Measurements from ENCODE around the gene NT5DC1.

Gene NT5DC1

GRCh38 chr6:116214681-116215080 is 114.0 kb downstream of the NT5DC1 start:
- Histone ChIP-seq H3K4me1 (ENCODE audit: control insufficient read depth, insufficient read depth, low read length, poor library complexity, severe bottlenecking) (peaks cover 3% of the 10 kb centered on the region), H3K27ac (ENCODE audit: low read depth, low read length, severe bottlenecking) (no peak overlapping the region), H3K36me3 (ENCODE audit: control insufficient read depth, insufficient read depth, low read length) (no peaks in the 10 kb centered on the region), H3K9me3 (ENCODE audit: control insufficient read depth, low read length) (no peaks in the 10 kb centered on the region), H3K4me3 (ENCODE audit: extremely low read depth, insufficient read depth, low read length, poor library complexity, severe bottlenecking) (no peak overlapping the region)
- 88% methylated on average over 1 of the region's 1 CpG; no CpG with 5 or more reads in 1 of the 2 experiments for whole genome bisulfite sequencing, 2 experiments (ENCODE audit: insufficient coverage in 2 of 2)

GRCh38 chr6:116215414-116215813 is 114.8 kb downstream of the NT5DC1 start:
- Histone ChIP-seq H3K9me3 (ENCODE audit: control insufficient read depth, low read length) (no peaks in the 10 kb centered on the region), H3K36me3 (ENCODE audit: control insufficient read depth, insufficient read depth, low read length) (no peaks in the 10 kb centered on the region), H3K4me1 (ENCODE audit: control insufficient read depth, insufficient read depth, low read length, poor library complexity, severe bottlenecking) (peaks cover 3% of the 10 kb centered on the region), H3K27ac (ENCODE audit: low read depth, low read length, severe bottlenecking) (no peak overlapping the region), H3K4me3 (ENCODE audit: extremely low read depth, insufficient read depth, low read length, poor library complexity, severe bottlenecking) (no peak overlapping the region)
- no CpG with 5 or more reads among the region's 5 CpGs for WGBS, 2 experiments (ENCODE audit: insufficient coverage in 2 of 2)

- Histone ChIP-seq H3K9me3 (ENCODE audit: control insufficient read depth, low read length) (no peaks in the 10 kb centered on the region), H3K4me1 (ENCODE audit: control insufficient read depth, insufficient read depth, low read length, poor library complexity, severe bottlenecking) (no peaks in the 10 kb centered on the region), H3K27ac (ENCODE audit: low read depth, low read length, severe bottlenecking) (no peak overlapping the region), H3K36me3 (ENCODE audit: control insufficient read depth, insufficient read depth, low read length) (no peaks in the 10 kb centered on the region), H3K4me3 (ENCODE audit: extremely low read depth, insufficient read depth, low read length, poor library complexity, severe bottlenecking) (no peak overlapping the region)
- WGBS, 2 experiments (ENCODE audit: insufficient coverage in 2 of 2) = no CpG with 5 or more reads among the region's 1 CpG
Measured at GRCh38 chr6:116217069-116217468, 116.4 kb downstream of the NT5DC1 start.

DNA sequence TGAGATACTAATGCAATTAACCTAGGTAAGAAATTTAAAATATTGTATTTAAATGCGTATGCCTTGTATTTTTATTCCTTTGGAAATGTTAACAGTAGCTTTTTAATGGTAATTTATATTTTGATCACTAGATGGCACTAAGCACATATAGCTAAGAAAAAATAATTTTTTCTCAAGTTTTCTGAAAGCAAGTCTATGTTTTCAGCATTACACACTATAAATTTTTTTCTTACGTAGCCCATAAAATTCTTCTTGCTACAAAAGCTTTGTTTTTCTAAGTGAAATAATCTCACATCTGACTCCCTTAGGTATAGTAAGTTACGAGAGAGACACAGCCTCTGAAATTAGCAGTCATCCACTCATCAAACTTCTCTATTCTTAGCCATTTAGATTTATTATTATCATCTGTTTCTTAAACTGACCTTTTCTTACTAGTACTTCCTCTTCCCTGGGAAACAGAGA is 117.5 kb downstream of the NT5DC1 start:
- Histone ChIP-seq H3K36me3 (ENCODE audit: control insufficient read depth, insufficient read depth, low read length) (no peaks in the 10 kb centered on the region), H3K4me3 (ENCODE audit: extremely low read depth, insufficient read depth, low read length, poor library complexity, severe bottlenecking) (no peak overlapping the region), H3K27ac (ENCODE audit: low read depth, low read length, severe bottlenecking) (no peak overlapping the region), H3K4me1 (ENCODE audit: control insufficient read depth, insufficient read depth, low read length, poor library complexity, severe bottlenecking) (no peaks in the 10 kb centered on the region), H3K9me3 (ENCODE audit: control insufficient read depth, low read length) (no peaks in the 10 kb centered on the region)
- 50% methylated on average over 1 of the region's 3 CpGs; no CpG with 5 or more reads in 1 of the 2 experiments for WGBS, 2 experiments (ENCODE audit: insufficient coverage in 2 of 2)

GRCh38 chr6:116218866-116219265 is 118.2 kb downstream of the NT5DC1 start:
- no peaks in the 10 kb centered on the region for H3K4me1 ChIP-seq (ENCODE audit: control insufficient read depth, insufficient read depth, low read length, poor library complexity, severe bottlenecking)
- H3K4me3 ChIP-seq (ENCODE audit: extremely low read depth, insufficient read depth, low read length, poor library complexity, severe bottlenecking) = no peak overlapping the region
- no peak overlapping the region for H3K27ac ChIP-seq (ENCODE audit: low read depth, low read length, severe bottlenecking)
- 96 to 98% methylated on average over 3 of the region's 5 CpGs for WGBS, 2 experiments (ENCODE audit: insufficient coverage in 2 of 2)
- H3K36me3 ChIP-seq (ENCODE audit: control insufficient read depth, insufficient read depth, low read length) = no peaks in the 10 kb centered on the region
- no peaks in the 10 kb centered on the region for H3K9me3 ChIP-seq (ENCODE audit: control insufficient read depth, low read length)

DNA sequence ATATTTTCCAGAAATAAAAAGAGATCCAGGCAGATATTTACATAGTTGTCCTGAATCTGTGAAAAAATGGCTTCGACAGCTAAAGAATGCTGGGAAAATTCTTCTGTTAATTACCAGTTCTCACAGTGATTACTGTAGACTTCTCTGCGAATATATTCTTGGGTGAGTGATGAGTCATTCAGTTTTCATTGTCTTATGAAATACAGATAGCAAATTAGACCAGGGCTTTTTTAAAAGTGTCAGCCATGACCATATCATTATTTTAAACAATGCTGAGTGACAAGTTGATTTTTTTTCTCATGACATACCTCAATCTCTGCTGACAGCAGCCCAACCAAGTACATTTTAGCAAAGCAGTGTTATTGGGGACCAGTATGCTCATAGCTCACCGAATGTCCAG is 120.4 kb downstream of the NT5DC1 start:
- Histone ChIP-seq H3K4me1 (ENCODE audit: control insufficient read depth, insufficient read depth, low read length, poor library complexity, severe bottlenecking) (no peaks in the 10 kb centered on the region), H3K4me3 (ENCODE audit: extremely low read depth, insufficient read depth, low read length, poor library complexity, severe bottlenecking) (no peak overlapping the region), H3K36me3 (ENCODE audit: control insufficient read depth, insufficient read depth, low read length) (no peaks in the 10 kb centered on the region), H3K27ac (ENCODE audit: low read depth, low read length, severe bottlenecking) (no peak overlapping the region), H3K9me3 (ENCODE audit: control insufficient read depth, low read length) (no peaks in the 10 kb centered on the region)
- no CpG with 5 or more reads among the region's 3 CpGs for WGBS, 2 experiments (ENCODE audit: insufficient coverage in 2 of 2)

DNA sequence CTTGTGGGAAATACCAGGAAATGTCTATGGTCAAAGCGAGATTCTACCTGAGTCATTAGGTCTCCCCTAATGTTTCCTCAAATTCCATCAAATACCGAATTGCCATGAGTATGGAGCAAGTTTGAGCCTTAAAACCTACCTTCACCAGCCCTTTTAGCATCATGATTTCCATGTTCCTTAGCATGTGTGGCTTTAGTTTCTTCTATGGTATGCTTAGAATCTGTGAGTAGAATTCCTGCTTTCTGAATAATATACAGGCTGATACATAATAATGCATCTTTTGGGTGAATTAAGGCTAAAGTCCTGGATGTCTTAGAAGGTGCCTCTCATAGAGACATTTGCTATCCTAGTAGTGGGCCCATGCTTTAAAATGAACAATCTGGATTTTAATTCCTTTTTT is 121.3 kb downstream of the NT5DC1 start:
- H3K9me3 ChIP-seq (ENCODE audit: control insufficient read depth, low read length) = no peaks in the 10 kb centered on the region
- 100% methylated on average over 1 to 2 of the region's 2 CpGs for WGBS, 2 experiments (ENCODE audit: insufficient coverage in 2 of 2)
- H3K4me3 ChIP-seq (ENCODE audit: extremely low read depth, insufficient read depth, low read length, poor library complexity, severe bottlenecking) = no peak overlapping the region
- no peaks in the 10 kb centered on the region for H3K36me3 ChIP-seq (ENCODE audit: control insufficient read depth, insufficient read depth, low read length)
- H3K27ac ChIP-seq (ENCODE audit: low read depth, low read length, severe bottlenecking) = no peak overlapping the region
- no peaks in the 10 kb centered on the region for H3K4me1 ChIP-seq (ENCODE audit: control insufficient read depth, insufficient read depth, low read length, poor library complexity, severe bottlenecking)

DNA sequence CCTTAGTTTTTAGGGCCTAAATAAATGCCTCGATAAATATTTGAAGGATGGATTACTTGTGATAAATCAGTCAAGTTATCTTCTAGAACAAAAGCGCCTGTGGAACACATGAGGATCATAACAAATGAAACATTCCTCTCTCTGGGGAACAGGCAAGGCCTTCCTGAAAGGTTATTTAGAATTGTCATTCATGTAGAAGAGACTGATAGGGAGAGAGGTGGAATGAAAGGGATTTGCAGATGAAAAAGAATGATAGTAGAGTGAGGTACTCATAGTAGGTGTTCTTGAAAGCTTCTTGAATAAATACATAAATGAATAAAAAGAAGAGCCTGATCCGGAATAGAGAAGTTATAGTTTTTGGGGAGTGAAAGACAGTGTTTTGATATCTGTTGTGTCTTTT is 122.7 kb downstream of the NT5DC1 start:
- H3K36me3 ChIP-seq (ENCODE audit: control insufficient read depth, insufficient read depth, low read length) = no peaks in the 10 kb centered on the region
- H3K4me1 ChIP-seq (ENCODE audit: control insufficient read depth, insufficient read depth, low read length, poor library complexity, severe bottlenecking) = no peaks in the 10 kb centered on the region
- no peak overlapping the region for H3K4me3 ChIP-seq (ENCODE audit: extremely low read depth, insufficient read depth, low read length, poor library complexity, severe bottlenecking)
- no peaks in the 10 kb centered on the region for H3K9me3 ChIP-seq (ENCODE audit: control insufficient read depth, low read length)
- 75% methylated on average over 1 of the region's 3 CpGs; no CpG with 5 or more reads in 1 of the 2 experiments for WGBS, 2 experiments (ENCODE audit: insufficient coverage in 2 of 2)
- H3K27ac ChIP-seq (ENCODE audit: low read depth, low read length, severe bottlenecking) = no peak overlapping the region

DNA sequence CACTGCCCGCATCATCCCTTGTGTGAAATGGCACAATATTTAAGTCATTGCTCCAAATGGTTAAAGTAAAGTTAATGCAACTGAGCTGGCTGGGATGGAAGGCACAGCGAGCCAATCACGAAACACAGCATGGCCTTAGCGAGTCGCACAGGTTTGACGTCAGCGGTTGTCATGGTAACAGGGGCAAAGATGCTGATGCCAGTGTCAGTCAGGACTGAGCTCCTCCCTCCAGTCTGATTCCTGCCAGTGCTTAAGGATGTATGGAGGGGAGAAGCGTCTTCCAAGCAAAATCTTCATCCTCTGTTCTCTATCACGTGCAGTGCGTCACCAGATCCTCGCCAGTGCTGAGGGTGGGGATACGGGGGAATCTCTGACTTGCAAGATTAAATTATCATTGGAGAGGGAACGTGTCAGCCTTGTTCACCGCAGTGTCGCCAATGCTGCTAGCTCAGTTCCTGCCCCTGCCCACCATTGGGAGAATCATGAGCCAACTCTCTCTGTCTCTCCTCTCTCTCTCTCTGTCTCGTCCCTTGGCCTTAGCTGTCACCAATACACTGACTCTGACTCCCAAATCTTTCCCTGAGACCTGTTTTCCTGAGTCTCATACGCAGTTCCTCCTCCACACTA is 128.7 kb downstream of the NT5DC1 start:
- no peaks in the 10 kb centered on the region for H3K4me1 ChIP-seq (ENCODE audit: control insufficient read depth, insufficient read depth, low read length, poor library complexity, severe bottlenecking)
- H3K9me3 ChIP-seq (ENCODE audit: control insufficient read depth, low read length) = no peaks in the 10 kb centered on the region
- WGBS, 2 experiments (ENCODE audit: insufficient coverage in 2 of 2) = 91 to 92% methylated on average over 15 of the region's 17 CpGs
- H3K4me3 ChIP-seq (ENCODE audit: extremely low read depth, insufficient read depth, low read length, poor library complexity, severe bottlenecking) = no peak overlapping the region
- no peak overlapping the region for H3K27ac ChIP-seq (ENCODE audit: low read depth, low read length, severe bottlenecking)
- no peaks in the 10 kb centered on the region for H3K36me3 ChIP-seq (ENCODE audit: control insufficient read depth, insufficient read depth, low read length)

- Histone ChIP-seq H3K4me3 (ENCODE audit: extremely low read depth, insufficient read depth, low read length, poor library complexity, severe bottlenecking) (no peak overlapping the region), H3K27ac (ENCODE audit: low read depth, low read length, severe bottlenecking) (no peak overlapping the region), H3K9me3 (ENCODE audit: control insufficient read depth, low read length) (no peaks in the 10 kb centered on the region), H3K36me3 (ENCODE audit: control insufficient read depth, insufficient read depth, low read length) (no peaks in the 10 kb centered on the region), H3K4me1 (ENCODE audit: control insufficient read depth, insufficient read depth, low read length, poor library complexity, severe bottlenecking) (no peaks in the 10 kb centered on the region)
- WGBS, 2 experiments (ENCODE audit: insufficient coverage in 2 of 2) = 97 to 100% methylated on average over 1 to 3 of the region's 3 CpGs
Measured at GRCh38 chr6:116234689-116235088, 134.0 kb downstream of the NT5DC1 start.

DNA sequence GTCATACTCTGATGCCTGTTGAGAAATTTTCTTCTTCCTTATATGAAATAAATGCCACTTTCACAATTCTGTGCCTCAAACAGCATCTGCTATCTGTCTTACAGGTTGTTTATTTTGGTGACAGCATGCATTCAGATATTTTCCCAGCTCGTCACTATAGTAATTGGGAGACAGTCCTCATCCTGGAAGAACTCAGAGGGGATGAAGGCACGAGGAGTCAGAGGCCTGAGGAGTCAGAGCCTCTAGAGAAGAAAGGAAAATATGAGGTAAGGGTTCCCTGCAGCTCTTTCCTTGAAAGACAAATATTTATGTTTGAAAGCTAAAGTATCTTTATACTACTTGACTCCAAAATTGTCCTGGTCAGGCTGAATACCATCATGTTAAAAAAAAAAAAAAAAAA is 137.4 kb downstream of the NT5DC1 start:
- Histone ChIP-seq H3K4me1 (ENCODE audit: control insufficient read depth, insufficient read depth, low read length, poor library complexity, severe bottlenecking) (no peaks in the 10 kb centered on the region), H3K36me3 (ENCODE audit: control insufficient read depth, insufficient read depth, low read length) (no peaks in the 10 kb centered on the region), H3K9me3 (ENCODE audit: control insufficient read depth, low read length) (no peaks in the 10 kb centered on the region), H3K4me3 (ENCODE audit: extremely low read depth, insufficient read depth, low read length, poor library complexity, severe bottlenecking) (no peak overlapping the region), H3K27ac (ENCODE audit: low read depth, low read length, severe bottlenecking) (no peak overlapping the region)
- 70 to 93% methylated on average over 2 of the region's 2 CpGs for WGBS, 2 experiments (ENCODE audit: insufficient coverage in 2 of 2)
